HL-60 (cell line): Measurements from ENCODE around the gene SIVA1.

Source experiments
- GABPA ChIP-seq: IDR thresholded peaks from 2 replicates; pipeline ENCODE4 v1.6.1; 2012; ENCODE audit warnings: low read depth
- POLR2AphosphoS5 ChIP-seq: IDR thresholded peaks from 2 replicates; pipeline ENCODE4 v1.6.1; 2012; ENCODE audit warnings: low read depth
- TF ChIP-seq, protein P1 (sequence below): IDR thresholded peaks from one replicate; pipeline ENCODE4 v1.5.1; 2011; ENCODE audit warnings: low read length, control low read depth, inconsistent platforms; ENCODE audit not compliant: insufficient read depth
- TF ChIP-seq, protein P2 (sequence below): IDR thresholded peaks from 2 replicates; pipeline ENCODE4 v1.6.1; 2012; ENCODE audit warnings: low read depth; ENCODE audit not compliant: insufficient replicate concordance

DNA sequence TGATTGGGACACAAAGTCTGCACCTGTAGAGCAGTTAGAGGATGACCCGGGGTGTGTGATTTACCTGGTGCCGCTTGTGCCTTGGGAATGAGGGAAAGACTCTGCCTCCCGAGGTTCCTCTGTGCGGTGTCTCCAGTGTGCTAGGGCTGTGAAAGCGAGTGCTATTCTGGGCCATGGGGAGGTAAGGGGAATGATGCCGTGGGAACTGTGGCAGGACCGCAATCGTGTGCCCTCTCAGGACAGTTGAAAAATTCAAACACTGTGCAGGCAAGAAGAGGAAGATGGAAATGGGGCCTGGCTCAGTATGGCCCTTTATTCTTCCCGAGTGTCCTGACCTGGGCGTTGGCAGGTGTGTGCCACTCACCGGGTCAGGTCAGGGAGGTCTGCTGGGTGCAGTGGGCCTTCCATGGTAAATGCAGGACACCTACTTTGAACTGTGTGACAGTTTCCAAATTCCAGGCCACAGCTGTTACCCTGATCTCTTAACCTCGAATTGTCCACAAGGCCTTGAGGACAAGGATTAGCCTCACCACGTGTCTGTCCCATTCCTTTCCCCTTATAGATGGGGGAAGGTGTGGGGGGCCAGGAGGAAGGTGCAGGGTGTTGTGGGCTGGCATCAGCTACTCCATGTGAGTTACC is 1.4 kb downstream of the SIVA1 start:
- TF ChIP-seq, protein P1, sequence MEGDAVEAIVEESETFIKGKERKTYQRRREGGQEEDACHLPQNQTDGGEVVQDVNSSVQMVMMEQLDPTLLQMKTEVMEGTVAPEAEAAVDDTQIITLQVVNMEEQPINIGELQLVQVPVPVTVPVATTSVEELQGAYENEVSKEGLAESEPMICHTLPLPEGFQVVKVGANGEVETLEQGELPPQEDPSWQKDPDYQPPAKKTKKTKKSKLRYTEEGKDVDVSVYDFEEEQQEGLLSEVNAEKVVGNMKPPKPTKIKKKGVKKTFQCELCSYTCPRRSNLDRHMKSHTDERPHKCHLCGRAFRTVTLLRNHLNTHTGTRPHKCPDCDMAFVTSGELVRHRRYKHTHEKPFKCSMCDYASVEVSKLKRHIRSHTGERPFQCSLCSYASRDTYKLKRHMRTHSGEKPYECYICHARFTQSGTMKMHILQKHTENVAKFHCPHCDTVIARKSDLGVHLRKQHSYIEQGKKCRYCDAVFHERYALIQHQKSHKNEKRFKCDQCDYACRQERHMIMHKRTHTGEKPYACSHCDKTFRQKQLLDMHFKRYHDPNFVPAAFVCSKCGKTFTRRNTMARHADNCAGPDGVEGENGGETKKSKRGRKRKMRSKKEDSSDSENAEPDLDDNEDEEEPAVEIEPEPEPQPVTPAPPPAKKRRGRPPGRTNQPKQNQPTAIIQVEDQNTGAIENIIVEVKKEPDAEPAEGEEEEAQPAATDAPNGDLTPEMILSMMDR: no peak
- peak; percentile 29; the same call in 1 of the 2 replicates for TF ChIP-seq POLR2AphosphoS5
- TF ChIP-seq, protein P2, sequence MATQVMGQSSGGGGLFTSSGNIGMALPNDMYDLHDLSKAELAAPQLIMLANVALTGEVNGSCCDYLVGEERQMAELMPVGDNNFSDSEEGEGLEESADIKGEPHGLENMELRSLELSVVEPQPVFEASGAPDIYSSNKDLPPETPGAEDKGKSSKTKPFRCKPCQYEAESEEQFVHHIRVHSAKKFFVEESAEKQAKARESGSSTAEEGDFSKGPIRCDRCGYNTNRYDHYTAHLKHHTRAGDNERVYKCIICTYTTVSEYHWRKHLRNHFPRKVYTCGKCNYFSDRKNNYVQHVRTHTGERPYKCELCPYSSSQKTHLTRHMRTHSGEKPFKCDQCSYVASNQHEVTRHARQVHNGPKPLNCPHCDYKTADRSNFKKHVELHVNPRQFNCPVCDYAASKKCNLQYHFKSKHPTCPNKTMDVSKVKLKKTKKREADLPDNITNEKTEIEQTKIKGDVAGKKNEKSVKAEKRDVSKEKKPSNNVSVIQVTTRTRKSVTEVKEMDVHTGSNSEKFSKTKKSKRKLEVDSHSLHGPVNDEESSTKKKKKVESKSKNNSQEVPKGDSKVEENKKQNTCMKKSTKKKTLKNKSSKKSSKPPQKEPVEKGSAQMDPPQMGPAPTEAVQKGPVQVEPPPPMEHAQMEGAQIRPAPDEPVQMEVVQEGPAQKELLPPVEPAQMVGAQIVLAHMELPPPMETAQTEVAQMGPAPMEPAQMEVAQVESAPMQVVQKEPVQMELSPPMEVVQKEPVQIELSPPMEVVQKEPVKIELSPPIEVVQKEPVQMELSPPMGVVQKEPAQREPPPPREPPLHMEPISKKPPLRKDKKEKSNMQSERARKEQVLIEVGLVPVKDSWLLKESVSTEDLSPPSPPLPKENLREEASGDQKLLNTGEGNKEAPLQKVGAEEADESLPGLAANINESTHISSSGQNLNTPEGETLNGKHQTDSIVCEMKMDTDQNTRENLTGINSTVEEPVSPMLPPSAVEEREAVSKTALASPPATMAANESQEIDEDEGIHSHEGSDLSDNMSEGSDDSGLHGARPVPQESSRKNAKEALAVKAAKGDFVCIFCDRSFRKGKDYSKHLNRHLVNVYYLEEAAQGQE: no peak
- TF ChIP-seq GABPA: no peak
